KMS-11 (cell line): ENCODE results near the gene BCAT1.

Experiments used
- H2AFZ ChIP-seq: fragments of 200-600 bp; sonication (generic); 2 replicates; pipeline ENCODE4 v1.6.1; 2016; ENCODE audit warnings: antibody characterized with exemption, mixed run types, low read depth
- H3K27ac ChIP-seq: fragments of 200-600 bp; sonication (generic); 2 replicates; pipeline ENCODE4 v1.6.1; 2016; ENCODE audit warnings: mild to moderate bottlenecking, mixed run types
- H3K27me3 ChIP-seq: fragments of 200-600 bp; sonication (generic); 2 replicates; pipeline ENCODE4 v1.6.1; 2017; ENCODE audit warnings: mild to moderate bottlenecking, low read depth, mixed run types, moderate library complexity; ENCODE audit not compliant: insufficient read depth
- H3K36me3 ChIP-seq: fragments of 200-600 bp; sonication (generic); 2 replicates; pipeline ENCODE4 v1.6.1; 2017; ENCODE audit warnings: mild to moderate bottlenecking, mixed run types; ENCODE audit not compliant: insufficient read depth
- H3K4me1 ChIP-seq: fragments of 200-600 bp; sonication (generic); 2 replicates; pipeline ENCODE4 v1.6.1; 2016; ENCODE audit warnings: mild to moderate bottlenecking, low read depth, mixed run types; ENCODE audit not compliant: poor library complexity, severe bottlenecking
- H3K4me2 ChIP-seq: fragments of 200-600 bp; sonication (generic); 2 replicates; pipeline ENCODE4 v1.7.0; 2016; ENCODE audit warnings: mild to moderate bottlenecking, mixed run types
- H3K4me3 ChIP-seq: fragments of 200-600 bp; sonication (generic); IDR thresholded peaks from 2 replicates; pipeline ENCODE4 v1.6.1; 2017; ENCODE audit warnings: low read depth, low read length, mixed read lengths; ENCODE audit not compliant: insufficient read depth
- H3K79me2 ChIP-seq: fragments of 200-600 bp; sonication (generic); 2 replicates; pipeline ENCODE4 v1.6.1; 2016; ENCODE audit warnings: low read depth, mixed run types; ENCODE audit not compliant: insufficient read depth
- H3K9ac ChIP-seq: fragments of 200-600 bp; sonication (generic); 2 replicates; pipeline ENCODE4 v1.6.1; 2016; ENCODE audit warnings: mild to moderate bottlenecking, mixed run types
- H4K20me1 ChIP-seq: fragments of 200-600 bp; sonication (generic); 2 replicates; pipeline ENCODE4 v1.6.1; 2016; ENCODE audit warnings: mild to moderate bottlenecking, mixed run types; ENCODE audit not compliant: insufficient read depth
- CTCF ChIP-seq: fragments of 200-600 bp; sonication (generic); conservative IDR thresholded peaks from 2 replicates; pipeline ENCODE4 v1.6.1; 2017; ENCODE audit warnings: low read depth, mild to moderate bottlenecking, antibody characterized with exemption, low read length, moderate library complexity, mixed read lengths

The BCAT1 gene

GRCh38 chr12:24851341-24851740 is 97.6 kb downstream of the BCAT1 start:
- Histone ChIP-seq H3K27ac (no peak overlapping the region), H2AFZ (no peak overlapping the region), H3K27me3 (no peaks in the 10 kb centered on the region), H3K79me2 (no peaks in the 10 kb centered on the region), H4K20me1 (no peaks in the 10 kb centered on the region), H3K36me3 (no peaks in the 10 kb centered on the region), H3K4me3 (no peak overlapping the region), H3K4me1 (peaks cover 3% of the 10 kb centered on the region), H3K4me2 (no peak overlapping the region), H3K9ac (no peak overlapping the region)
- no peak for TF ChIP-seq CTCF

GRCh38 chr12:24850496-24850895 is 98.4 kb downstream of the BCAT1 start:
- Histone ChIP-seq H2AFZ (no peak overlapping the region), H3K9ac (no peak overlapping the region), H3K27ac (no peak overlapping the region), H3K4me2 (no peak overlapping the region), H4K20me1 (no peaks in the 10 kb centered on the region), H3K79me2 (no peaks in the 10 kb centered on the region), H3K36me3 (no peaks in the 10 kb centered on the region), H3K27me3 (no peaks in the 10 kb centered on the region), H3K4me1 (no peaks in the 10 kb centered on the region), H3K4me3 (no peak overlapping the region)
- TF ChIP-seq CTCF: no peak

- Histone ChIP-seq H3K4me1 (no peaks in the 10 kb centered on the region), H3K4me3 (no peak overlapping the region), H3K36me3 (no peaks in the 10 kb centered on the region), H3K79me2 (no peaks in the 10 kb centered on the region), H2AFZ (no peak overlapping the region), H3K9ac (no peak overlapping the region), H3K27ac (no peak overlapping the region), H3K4me2 (no peak overlapping the region), H3K27me3 (no peaks in the 10 kb centered on the region), H4K20me1 (no peaks in the 10 kb centered on the region)
- no peak for TF ChIP-seq CTCF
Measured at GRCh38 chr12:24848941-24849477, 99.9 kb downstream of the BCAT1 start.

- H3K4me1 ChIP-seq: no peaks in the 10 kb centered on the region
Measured at GRCh38 chr12:24846689-24847088, 102.2 kb downstream of the BCAT1 start.

More at GRCh38 chr12:24846689-24847088, 102.2 kb downstream of the BCAT1 start:
- no peak overlapping the region for H3K9ac ChIP-seq
- no peaks in the 10 kb centered on the region for H3K36me3 ChIP-seq
- no peaks in the 10 kb centered on the region for H3K79me2 ChIP-seq
- no peak overlapping the region for H2AFZ ChIP-seq
- no peaks in the 10 kb centered on the region for H4K20me1 ChIP-seq
- no peak overlapping the region for H3K4me3 ChIP-seq
- no peak overlapping the region for H3K27ac ChIP-seq
- H3K4me2 ChIP-seq: no peak overlapping the region
- no peaks in the 10 kb centered on the region for H3K27me3 ChIP-seq
- TF ChIP-seq CTCF: no peak
